22Rv1 (cell line): ENCODE results near the gene BPIFB4.

Source experiments
- ZFX ChIP-seq: fragments of 450-650 bp; IDR thresholded peaks from 2 replicates; pipeline ENCODE4 v1.6.1; 2017; ENCODE audit warnings: antibody characterized with exemption, borderline replicate concordance
- TF ChIP-seq, protein P1 (sequence below): fragments of 450-650 bp; IDR thresholded peaks from 2 replicates; pipeline ENCODE4 v1.5.1; 2017; ENCODE audit warnings: mild to moderate bottlenecking

DNA sequence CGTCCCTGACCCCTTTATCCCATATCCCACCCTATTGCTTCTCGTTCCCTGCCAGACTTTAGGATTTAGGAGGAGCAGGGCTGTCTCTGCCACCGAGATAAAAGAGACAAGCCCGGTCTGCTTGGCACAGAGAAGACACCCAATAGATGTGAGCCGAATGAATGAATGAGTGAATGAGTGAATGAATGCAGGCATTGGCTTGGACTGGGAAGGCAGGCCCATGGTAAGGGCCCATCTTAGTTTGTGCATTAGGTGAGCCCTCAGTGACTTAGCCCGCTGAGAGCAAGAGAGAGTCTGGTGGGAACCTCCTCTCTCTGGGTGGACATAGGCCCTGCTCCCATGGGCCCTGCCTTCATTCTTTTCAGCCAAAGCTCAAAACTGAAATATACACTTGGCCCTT, 48.9 kb upstream of the BPIFB4 start:
- TF ChIP-seq, protein P1, sequence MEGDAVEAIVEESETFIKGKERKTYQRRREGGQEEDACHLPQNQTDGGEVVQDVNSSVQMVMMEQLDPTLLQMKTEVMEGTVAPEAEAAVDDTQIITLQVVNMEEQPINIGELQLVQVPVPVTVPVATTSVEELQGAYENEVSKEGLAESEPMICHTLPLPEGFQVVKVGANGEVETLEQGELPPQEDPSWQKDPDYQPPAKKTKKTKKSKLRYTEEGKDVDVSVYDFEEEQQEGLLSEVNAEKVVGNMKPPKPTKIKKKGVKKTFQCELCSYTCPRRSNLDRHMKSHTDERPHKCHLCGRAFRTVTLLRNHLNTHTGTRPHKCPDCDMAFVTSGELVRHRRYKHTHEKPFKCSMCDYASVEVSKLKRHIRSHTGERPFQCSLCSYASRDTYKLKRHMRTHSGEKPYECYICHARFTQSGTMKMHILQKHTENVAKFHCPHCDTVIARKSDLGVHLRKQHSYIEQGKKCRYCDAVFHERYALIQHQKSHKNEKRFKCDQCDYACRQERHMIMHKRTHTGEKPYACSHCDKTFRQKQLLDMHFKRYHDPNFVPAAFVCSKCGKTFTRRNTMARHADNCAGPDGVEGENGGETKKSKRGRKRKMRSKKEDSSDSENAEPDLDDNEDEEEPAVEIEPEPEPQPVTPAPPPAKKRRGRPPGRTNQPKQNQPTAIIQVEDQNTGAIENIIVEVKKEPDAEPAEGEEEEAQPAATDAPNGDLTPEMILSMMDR: no peak
- no peak for TF ChIP-seq ZFX
